ENCODE results near the gene SLC17A4. TPM values are rescaled to one million over a fixed set of nuclear protein-coding genes. Genes with fewer than 3 reads are reported as not detected.

The SLC17A4 gene
- total RNA-seq, 1 experiment from 2014 or later: not detected

- CTCF ChIA-PET: no interaction called here
- TF ChIP-seq CTCF (IDR thresholded peaks at IDR 0.05): no peak
- no peak for TF ChIP-seq SIN3A (IDR thresholded peaks at IDR 0.05; ENCODE audit: borderline replicate concordance, insufficient read depth, low read depth, low read length)
- no peak for TF ChIP-seq REST (IDR thresholded peaks at IDR 0.05; ENCODE audit: insufficient read depth in 1 of 2, low read depth in 2 of 2, low read length in 1 of 2)
- TF ChIP-seq TCF7L2 (IDR thresholded peaks at IDR 0.05; ENCODE audit: low read depth, low read length): no peak
- TF ChIP-seq POLR2AphosphoS5 (IDR thresholded peaks at IDR 0.05; ENCODE audit: low read depth, low read length): no peak
- Histone ChIP-seq H3K9me3 (ENCODE audit: control insufficient read depth, insufficient read depth, low read depth, low read length) (peaks cover 7% of the 10 kb centered on the region; the same call in 1 of the 2 replicates), H3K4me1 (ENCODE audit: control insufficient read depth, insufficient read depth, low read length) (no peaks in the 10 kb centered on the region), H3K27me3 (ENCODE audit: control insufficient read depth, insufficient read depth, low read length) (0 out of 2 replicates have a peak, but pooled peaks cover 2% of the 10 kb centered on the region), H3K36me3 (ENCODE audit: control insufficient read depth, insufficient read depth, low read length) (no peaks in the 10 kb centered on the region), H3K27ac (ENCODE audit: low read length) (no peak overlapping the region), H3K4me3 (ENCODE audit: low read depth in 2 of 2, low read length in 2 of 2) (no peak overlapping the region)
- BruUV-seq (replicated peaks): no TSS peak
- POLR2A ChIA-PET: no interaction called here
- intact Hi-C loops (cut with micrococcal nuclease; ENCODE audit: unreplicated experiment) (no loop called here), in situ Hi-C loops (cut with HindIII; ENCODE audit: low pct_unique_long_range_greater_than_20kb, low sequenced_read_pairs) (no loop called here)
- ATAC-seq: no peak
- no peak for DNase-seq (ENCODE audit: low read depth, low spot score)
These were observed 21.9 kb upstream of the SLC17A4 start for GRCh38 chr6:25732468-25733198.

- TF ChIP-seq TCF7L2 (IDR thresholded peaks at IDR 0.05; ENCODE audit: low read depth, low read length): no peak
- TF ChIP-seq POLR2AphosphoS5 (IDR thresholded peaks at IDR 0.05; ENCODE audit: low read depth, low read length): no peak
- no peak for TF ChIP-seq SIN3A (IDR thresholded peaks at IDR 0.05; ENCODE audit: borderline replicate concordance, insufficient read depth, low read depth, low read length)
- TF ChIP-seq REST (IDR thresholded peaks at IDR 0.05; ENCODE audit: insufficient read depth in 1 of 2, low read depth in 2 of 2, low read length in 1 of 2): no peak
- BruUV-seq (replicated peaks): no TSS peak
- intact Hi-C loops (cut with micrococcal nuclease; ENCODE audit: unreplicated experiment) (no loop called here), in situ Hi-C loops (cut with HindIII; ENCODE audit: low pct_unique_long_range_greater_than_20kb, low sequenced_read_pairs) (no loop called here)
- Histone ChIP-seq H3K4me1 (ENCODE audit: control insufficient read depth, insufficient read depth, low read length) (no peaks in the 10 kb centered on the region), H3K27ac (ENCODE audit: low read length) (no peak overlapping the region), H3K27me3 (ENCODE audit: control insufficient read depth, insufficient read depth, low read length) (0 out of 2 replicates have a peak, but pooled peaks cover 2% of the 10 kb centered on the region), H3K9me3 (ENCODE audit: control insufficient read depth, insufficient read depth, low read depth, low read length) (peaks cover 7% of the 10 kb centered on the region; the same call in 1 of the 2 replicates), H3K4me3 (ENCODE audit: low read depth in 2 of 2, low read length in 2 of 2) (no peak overlapping the region), H3K36me3 (ENCODE audit: control insufficient read depth, insufficient read depth, low read length) (no peaks in the 10 kb centered on the region)
- no peak for DNase-seq (ENCODE audit: low read depth, low spot score)
- ChIA-PET CTCF (no interaction called here), POLR2A (no interaction called here)
- ATAC-seq: no peak
These were observed 19.3 kb upstream of the SLC17A4 start for GRCh38 chr6:25735261-25735660.

All from Panc1 (cell line).